Tibial nerve (tissue), 4 donors: ENCODE data around the gene GBF1.

Experiments
- CTCF ChIP-seq, 5 experiments: fragments of 200-600 bp in 3 of 5; fragments of 450-650 bp in 2 of 5; sonication (generic) in 3 of 5; IDR thresholded peaks; one replicate each; pipeline ENCODE4 v1.5.1; 2016 to 2019; ENCODE audit warnings: antibody characterized with exemption in 5 of 5, mild to moderate bottlenecking in 3 of 5, moderate library complexity in 2 of 5
- EP300 ChIP-seq, 2 donors: sonication (generic); formaldehyde crosslinking; IDR thresholded peaks; one replicate each; pipeline ENCODE4 v1.6.1; 2017; ENCODE audit warnings: antibody characterized with exemption in 2 of 2, mild to moderate bottlenecking in 1 of 2

GRCh38 chr10:102424145-102424544 is 178.8 kb downstream of the GBF1 start:
- TF ChIP-seq CTCF (IDR thresholded peaks at IDR 0.05) = no peak
- TF ChIP-seq EP300 (IDR thresholded peaks at IDR 0.05) = no peak
